ENCODE results near the gene ABCA10.
A peak's percentile ranks its signal among the peaks of the same experiment; 100 is the strongest.
"Not testable (repeated sequence)": the region's sequence is repeated elsewhere in the genome, so short reads cannot be mapped to it uniquely, and the experiment has no call there.

The ABCA10 gene, protein sequence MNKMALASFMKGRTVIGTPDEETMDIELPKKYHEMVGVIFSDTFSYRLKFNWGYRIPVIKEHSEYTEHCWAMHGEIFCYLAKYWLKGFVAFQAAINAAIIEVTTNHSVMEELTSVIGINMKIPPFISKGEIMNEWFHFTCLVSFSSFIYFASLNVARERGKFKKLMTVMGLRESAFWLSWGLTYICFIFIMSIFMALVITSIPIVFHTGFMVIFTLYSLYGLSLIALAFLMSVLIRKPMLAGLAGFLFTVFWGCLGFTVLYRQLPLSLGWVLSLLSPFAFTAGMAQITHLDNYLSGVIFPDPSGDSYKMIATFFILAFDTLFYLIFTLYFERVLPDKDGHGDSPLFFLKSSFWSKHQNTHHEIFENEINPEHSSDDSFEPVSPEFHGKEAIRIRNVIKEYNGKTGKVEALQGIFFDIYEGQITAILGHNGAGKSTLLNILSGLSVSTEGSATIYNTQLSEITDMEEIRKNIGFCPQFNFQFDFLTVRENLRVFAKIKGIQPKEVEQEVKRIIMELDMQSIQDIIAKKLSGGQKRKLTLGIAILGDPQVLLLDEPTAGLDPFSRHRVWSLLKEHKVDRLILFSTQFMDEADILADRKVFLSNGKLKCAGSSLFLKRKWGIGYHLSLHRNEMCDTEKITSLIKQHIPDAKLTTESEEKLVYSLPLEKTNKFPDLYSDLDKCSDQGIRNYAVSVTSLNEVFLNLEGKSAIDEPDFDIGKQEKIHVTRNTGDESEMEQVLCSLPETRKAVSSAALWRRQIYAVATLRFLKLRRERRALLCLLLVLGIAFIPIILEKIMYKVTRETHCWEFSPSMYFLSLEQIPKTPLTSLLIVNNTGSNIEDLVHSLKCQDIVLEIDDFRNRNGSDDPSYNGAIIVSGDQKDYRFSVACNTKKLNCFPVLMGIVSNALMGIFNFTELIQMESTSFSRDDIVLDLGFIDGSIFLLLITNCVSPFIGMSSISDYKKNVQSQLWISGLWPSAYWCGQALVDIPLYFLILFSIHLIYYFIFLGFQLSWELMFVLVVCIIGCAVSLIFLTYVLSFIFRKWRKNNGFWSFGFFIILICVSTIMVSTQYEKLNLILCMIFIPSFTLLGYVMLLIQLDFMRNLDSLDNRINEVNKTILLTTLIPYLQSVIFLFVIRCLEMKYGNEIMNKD (N-terminal part only)

GRCh38 chr17:69228576-69228975 is at the start of gene ABCA10:
ABCA10 (minus strand) TSS chr17:69228824; CDS start chr17:69225358, 3,466 bp downstream.
- DNase-seq: no peak

- not testable (repeated sequence) for DNase-seq
Measured at GRCh38 chr17:69276279-69276678, 47.7 kb upstream of the ABCA10 start.

- no peak for DNase-seq
Measured at GRCh38 chr17:69275751-69276150, 47.1 kb upstream of the ABCA10 start.

DNA sequence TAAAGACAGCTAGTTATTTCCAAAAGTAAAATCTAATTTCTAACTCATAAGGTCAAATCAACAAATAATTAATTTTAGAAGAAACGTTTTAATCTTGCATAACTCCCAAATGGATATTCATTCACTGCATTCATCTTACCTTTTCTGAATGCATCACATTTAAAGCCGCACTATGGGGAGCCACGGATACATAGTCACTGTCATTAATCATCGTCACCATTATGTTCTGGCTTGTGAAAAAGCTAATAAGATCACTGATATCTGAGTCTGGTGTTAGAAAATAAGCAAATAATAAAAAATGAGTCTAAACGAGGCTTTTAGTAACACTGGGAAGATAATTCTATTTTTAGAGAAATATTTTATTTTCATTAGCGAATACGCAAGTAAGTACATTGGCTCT is 42.4 kb upstream of the ABCA10 start:
- no peak for DNase-seq

DNA sequence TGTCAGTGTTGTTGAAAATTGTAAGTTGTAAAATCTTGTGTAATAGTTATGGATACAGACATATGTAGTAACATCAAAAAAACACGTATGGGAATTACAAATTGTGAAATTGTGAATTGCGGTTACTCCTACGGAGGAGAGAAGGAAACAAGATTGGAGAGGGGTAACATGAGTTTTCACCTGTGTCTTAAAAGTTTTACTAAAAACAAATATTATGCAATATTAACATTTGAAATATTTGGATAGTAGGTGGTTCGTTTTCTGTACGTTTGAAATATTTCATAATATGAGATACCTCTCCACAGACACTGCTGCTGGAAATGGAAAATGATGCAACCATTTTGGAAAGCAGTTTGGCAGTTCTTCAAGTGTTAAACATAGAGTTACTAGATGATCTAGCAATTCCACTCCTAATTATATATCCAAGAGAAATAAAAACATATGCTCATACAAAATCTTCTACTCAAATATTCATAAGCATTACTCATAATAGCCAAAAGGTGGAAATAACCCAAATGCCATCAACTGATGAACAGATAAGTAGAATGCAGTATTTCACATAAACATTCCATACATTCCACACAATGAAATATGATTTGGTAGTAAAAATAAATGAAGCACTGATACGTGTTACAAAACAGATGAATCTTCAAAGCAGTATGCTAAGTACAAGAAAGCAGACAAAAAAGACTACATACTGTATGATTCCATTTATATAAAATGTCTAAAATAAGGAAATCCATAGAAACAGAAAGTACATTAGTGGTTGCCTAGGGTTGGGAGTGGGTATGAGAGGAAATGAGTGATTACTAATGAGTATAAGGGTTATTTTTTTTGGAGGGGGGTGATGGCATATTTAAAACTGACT is 40.7 kb upstream of the ABCA10 start:
- peak; percentile 69 for DNase-seq

- no peak for DNase-seq
Measured at GRCh38 chr17:69268543-69269014, 40.0 kb upstream of the ABCA10 start.

DNA sequence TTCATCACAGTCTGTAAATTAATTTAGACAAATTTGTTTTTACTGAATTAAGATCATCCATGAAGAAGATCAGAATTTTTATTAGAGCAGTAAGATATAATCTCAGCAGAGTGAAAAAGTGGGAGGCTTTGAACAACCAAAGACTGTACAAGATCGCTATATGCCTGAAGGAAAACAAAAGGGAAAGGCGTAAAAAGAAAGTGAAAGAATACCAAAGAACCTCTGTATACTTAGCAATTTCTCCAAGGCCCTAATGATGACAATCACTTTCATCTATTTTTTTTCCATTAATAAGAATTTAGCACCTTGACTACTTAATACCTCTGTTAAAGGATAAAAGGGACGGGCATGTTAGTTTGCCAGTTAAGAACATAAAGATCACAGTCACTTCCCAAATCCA is 38.6 kb upstream of the ABCA10 start:
- DNase-seq: peak; percentile 4

DNA sequence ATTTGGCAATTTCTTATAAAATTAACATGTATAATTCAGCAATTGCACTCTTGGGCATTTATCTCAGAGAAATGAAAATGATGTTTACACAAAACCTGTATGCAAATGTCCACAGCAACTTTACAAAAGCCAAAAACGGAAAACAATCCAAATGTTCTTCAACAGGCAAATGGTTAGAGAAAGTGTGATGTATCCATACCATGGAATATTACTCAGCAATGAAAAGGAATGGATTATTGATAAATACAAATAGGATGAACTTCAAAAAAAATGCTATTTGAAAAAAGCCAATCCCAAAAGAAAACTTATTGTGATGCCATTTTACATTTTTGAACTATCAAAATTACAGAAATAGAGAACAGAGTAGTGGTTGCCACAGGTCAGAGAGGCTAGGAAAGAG is 37.2 kb upstream of the ABCA10 start:
- DNase-seq: no peak

DNA sequence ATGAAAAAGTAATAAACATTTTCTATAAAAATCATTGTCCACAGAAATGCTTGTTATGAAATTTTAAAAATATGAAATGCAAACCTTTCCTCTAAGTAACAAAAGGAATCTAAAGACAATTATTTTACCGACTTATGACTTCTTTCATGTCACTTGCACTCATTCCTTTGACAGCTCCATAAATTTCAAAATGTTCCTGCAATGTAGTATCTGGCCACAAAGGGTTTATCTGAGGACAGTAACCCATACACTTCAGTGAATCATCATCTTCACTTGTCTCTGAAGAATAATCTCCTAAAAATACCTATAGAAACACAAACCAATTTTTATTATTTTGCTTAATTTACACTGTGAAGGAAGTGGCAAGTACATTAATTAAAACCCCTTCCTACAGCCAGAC is 25.6 kb upstream of the ABCA10 start:
- DNase-seq: no peak

DNA sequence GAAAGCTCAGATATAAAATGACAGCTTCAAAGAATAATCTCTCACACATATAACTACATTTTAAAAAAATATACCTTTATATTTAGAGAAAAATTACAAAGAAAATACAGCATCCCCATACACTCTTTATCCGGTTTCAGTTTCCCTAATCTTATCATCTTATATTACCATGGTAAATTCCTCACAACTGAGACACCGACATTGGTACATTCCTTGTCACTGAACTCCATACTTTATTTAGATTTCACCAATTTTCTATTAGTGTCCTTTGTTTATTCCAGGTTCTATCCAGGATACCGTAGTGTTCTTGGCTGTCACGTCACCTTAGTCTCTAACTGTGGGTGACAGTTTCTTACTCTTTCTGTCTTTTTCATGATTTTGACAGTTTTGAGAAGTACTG is 22.0 kb upstream of the ABCA10 start:
- no peak for DNase-seq

DNA sequence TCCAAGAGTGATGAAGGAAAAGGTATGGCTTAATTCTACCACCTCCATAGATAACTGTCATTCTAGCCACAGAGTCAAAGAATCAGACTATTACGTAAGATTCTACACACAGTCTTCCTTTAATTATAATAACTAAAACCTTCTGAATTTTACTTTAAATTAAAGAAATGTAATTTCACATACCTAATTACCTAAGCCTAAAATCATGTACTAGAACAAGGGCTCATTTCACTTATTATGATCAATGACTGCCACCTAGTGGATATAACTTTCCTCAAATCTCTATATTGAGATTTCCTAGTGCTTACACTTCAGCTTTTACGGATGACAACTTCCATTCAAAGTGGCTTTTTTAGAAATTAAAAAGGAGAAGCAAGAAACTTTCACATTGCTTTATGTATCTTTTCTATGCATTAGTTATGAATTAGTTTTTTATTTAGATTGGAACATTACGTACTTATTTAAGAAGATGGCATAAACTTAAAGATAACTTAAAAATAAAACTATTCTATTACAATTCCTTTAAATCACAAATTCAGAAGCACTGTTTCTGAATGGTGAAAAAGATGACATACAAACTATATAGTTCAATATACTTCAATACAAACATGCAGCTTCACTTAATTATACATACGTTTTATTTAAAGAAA is 18.2 kb upstream of the ABCA10 start:
- DNase-seq: peak; percentile 73

DNA sequence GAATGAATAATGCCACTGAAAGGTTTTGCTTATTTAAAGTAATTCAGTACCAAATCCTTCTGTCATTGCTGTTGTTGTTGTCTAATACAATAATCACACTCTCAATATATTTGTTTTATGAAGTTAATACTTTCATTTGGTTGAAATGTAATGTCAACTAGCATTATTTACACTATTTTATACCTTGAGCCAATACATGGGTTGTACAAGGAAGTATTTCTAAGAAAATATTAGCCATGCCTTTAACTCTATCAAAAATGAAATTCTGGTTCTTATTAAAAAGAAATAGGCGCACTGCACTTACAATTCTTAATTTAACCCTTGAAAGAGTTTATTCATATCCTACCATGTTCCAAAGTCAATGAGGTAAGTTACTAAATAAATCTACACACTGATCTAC is 17.6 kb upstream of the ABCA10 start:
- DNase-seq: no peak

DNA sequence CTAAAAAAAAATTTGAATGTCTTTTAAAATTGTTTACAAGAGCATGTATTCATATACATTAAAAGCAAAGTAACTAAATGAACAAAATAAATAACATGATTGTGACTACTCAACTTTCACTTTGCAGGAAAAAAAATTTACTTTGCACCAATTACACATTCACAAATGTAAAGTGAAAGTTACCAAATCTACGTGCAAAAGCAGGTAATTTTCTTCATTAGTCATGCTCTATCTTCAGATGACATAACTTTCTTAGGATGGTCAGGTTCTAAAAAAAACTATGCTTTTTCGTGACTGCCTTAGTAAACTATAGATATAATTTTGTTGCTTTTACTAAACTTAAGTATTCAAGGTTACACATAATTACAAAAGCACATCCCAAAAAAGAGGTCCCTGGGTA is 17.0 kb upstream of the ABCA10 start:
- no peak for DNase-seq

GRCh38 chr17:69239611-69240600 is 11.3 kb upstream of the ABCA10 start:
- no peak for DNase-seq

GRCh38 chr17:69236946-69237345 is 8.3 kb upstream of the ABCA10 start:
- no peak for DNase-seq

- no peak for DNase-seq
Measured at GRCh38 chr17:69236464-69236863, 7.8 kb upstream of the ABCA10 start.

DNA sequence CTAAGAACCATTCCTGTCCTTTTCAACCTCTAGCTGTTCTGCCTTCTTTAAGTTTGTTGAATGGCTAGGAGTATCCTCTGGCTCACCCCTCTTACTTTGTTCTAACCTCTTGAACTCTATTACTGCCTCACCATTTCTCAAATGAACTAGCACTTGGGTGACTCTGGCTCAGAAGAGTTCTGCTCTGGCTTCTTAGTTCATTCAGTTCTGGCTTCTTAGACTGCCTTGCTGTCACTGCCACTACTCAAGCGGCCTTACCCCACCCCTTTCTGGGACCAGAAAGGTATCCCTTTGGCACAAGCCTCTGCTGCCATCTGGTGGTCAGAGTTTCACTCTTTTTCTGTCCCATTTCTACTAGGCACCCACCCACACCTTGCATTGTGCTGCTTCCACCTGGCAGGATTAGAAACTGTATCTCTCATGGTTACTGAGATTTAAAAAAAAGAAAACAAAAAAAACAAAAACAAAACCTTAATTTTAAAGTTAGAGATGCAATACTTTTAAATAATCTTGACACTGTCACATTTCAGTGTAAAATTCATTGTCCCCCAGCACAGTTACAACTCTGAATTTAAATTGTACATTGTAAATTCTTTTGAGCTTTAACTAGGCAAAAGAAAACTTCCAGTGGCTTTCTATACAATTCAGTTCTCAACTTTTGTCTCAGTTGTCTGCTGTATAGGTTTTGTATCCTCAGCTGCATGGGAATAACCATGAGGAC is 6.9 kb upstream of the ABCA10 start:
- peak; percentile 92 for DNase-seq

- no peak for DNase-seq
Measured at GRCh38 chr17:69232650-69233049, 4.0 kb upstream of the ABCA10 start.

- no peak for DNase-seq
Measured at GRCh38 chr17:69231521-69231920, 2.9 kb upstream of the ABCA10 start.

GRCh38 chr17:69230939-69231338 is 2.3 kb upstream of the ABCA10 start:
- no peak for DNase-seq
